ENCODE measurements around the gene ARMC5. TPM values are rescaled to one million over a fixed set of nuclear protein-coding genes. Genes with fewer than 3 reads are reported as not detected.

ARMC5 gene
- total and polyA plus RNA-seq, 9 of the 15 experiments (the other 6 are each of a cell fraction or from before 2014, with no cell fraction given): 0.11 to 13.5 (median 2.1) TPM

GRCh38 chr16:31413943-31414342 is 45.4 kb upstream of the ARMC5 start (continued):
- TF ChIP-seq DLX4 (CRISPR knock-in tag; IDR thresholded peaks at IDR 0.05) (no peak), HDAC2 (IDR thresholded peaks at IDR 0.05) (0 out of 2 replicates have a peak, but pooled peaks have one; percentile 42), MXI1 (IDR thresholded peaks at IDR 0.05; ENCODE audit: low read depth, low read length) (no peak), WHSC1 (IDR thresholded peaks at IDR 0.05; ENCODE audit: low read length) (no peak), ZNF407 (IDR thresholded peaks at IDR 0.05; ENCODE audit: low read depth) (no peak), GATA2 (CRISPR knock-in tag; IDR thresholded peaks at IDR 0.05) (peak; percentile 58), ZBTB2 (IDR thresholded peaks at IDR 0.05) (peak; percentile 81), CTBP1 (IDR thresholded peaks at IDR 0.05; ENCODE audit: borderline replicate concordance) (0 out of 2 replicates have a peak, but pooled peaks have one; percentile 18), PHTF2 (CRISPR knock-in tag; IDR thresholded peaks at IDR 0.05) (no peak), HDAC1 (IDR thresholded peaks at IDR 0.05) (0 out of 4 replicates have a peak, but pooled peaks of 1 of the 2 experiments have one; percentile 18), ZNF280A (IDR thresholded peaks at IDR 0.05; ENCODE audit: low read depth, partially characterized antibody) (no peak), NCOA2 (IDR thresholded peaks at IDR 0.05; ENCODE audit: partially characterized antibody in 2 of 2) (no peak), ARHGAP35 (IDR thresholded peaks at IDR 0.05; ENCODE audit: partially characterized antibody) (no peak), ZBTB17 (CRISPR knock-in tag; IDR thresholded peaks at IDR 0.05) (no peak), DACH1 (IDR thresholded peaks at IDR 0.05; ENCODE audit: partially characterized antibody) (peak; percentile 83), BCOR (IDR thresholded peaks at IDR 0.05) (peak; percentile 36; the same call in 1 of the 2 replicates), GABPA (tag; conservative IDR thresholded peaks at IDR 0.05; ENCODE audit: low read depth) (no peak)
